K562 (cell line): ENCODE results near the gene CDH16. TPM values are rescaled to one million over a fixed set of nuclear protein-coding genes. Genes with fewer than 3 reads are reported as not detected.

ENCODE experiments used
- CBX3 ChIP-seq, 2 experiments: IDR thresholded peaks; 1 replicate in 1 of 2; 2 replicates in 1 of 2; pipeline ENCODE4 v1.6.1; 2012; ENCODE audit warnings: inconsistent platforms in 2 of 2, low read length in 2 of 2, borderline replicate concordance in 1 of 2, control low read depth in 1 of 2
- DIDO1 ChIP-seq: fragments of 450-650 bp; IDR thresholded peaks from 2 replicates; pipeline ENCODE4 v1.6.1; 2016; ENCODE audit warnings: low read depth, missing biosample characterization, missing genetic modification characterization
- FOXJ3 ChIP-seq: sonication (generic); formaldehyde crosslinking; IDR thresholded peaks from 2 replicates; pipeline ENCODE4 v1.4.0; 2020; ENCODE audit warnings: mild to moderate bottlenecking, missing genetic modification reagents
- IFI16 ChIP-seq: fragments of 250-450 bp; sonication (Bioruptor Pico); IDR thresholded peaks from 2 replicates; pipeline ENCODE4 v2.1.2; 2022; ENCODE audit warnings: mild to moderate bottlenecking, inconsistent platforms
- MITF ChIP-seq: IDR thresholded peaks from 2 replicates; pipeline ENCODE4 v1.6.1; 2014; ENCODE audit warnings: antibody characterized with exemption
- MXI1 ChIP-seq: IDR thresholded peaks from 2 replicates; pipeline ENCODE4 v1.6.1; 2011; ENCODE audit warnings: low read depth, mild to moderate bottlenecking, improper control_type of control experiment, low read length
- PCBP2 ChIP-seq: fragments of 200-400 bp; formaldehyde crosslinking; IDR thresholded peaks from 2 replicates; pipeline ENCODE4 v1.6.1; 2018; ENCODE audit warnings: low read length, low read depth, mild to moderate bottlenecking, moderate library complexity; ENCODE audit not compliant: poor library complexity, severe bottlenecking
- SIN3B ChIP-seq: fragments of 450-650 bp; IDR thresholded peaks from 2 replicates; pipeline ENCODE4 v1.6.1; 2017; ENCODE audit warnings: low read depth, mild to moderate bottlenecking, moderate library complexity
- SREBF1 ChIP-seq: fragments of 150-350 bp; IDR thresholded peaks from 2 replicates; pipeline ENCODE4 v1.6.1; 2014; ENCODE audit warnings: antibody characterized with exemption, low read depth, low read length, borderline replicate concordance
- SRF ChIP-seq, 2 experiments: fragments of 250-450, 450-650 bp in 1 of 2; sonication (Bioruptor Pico) in 1 of 2; sonication (generic) in 1 of 2; formaldehyde crosslinking; IDR thresholded peaks; 2 replicates each; pipeline versions ENCODE4 v1.5.0 to v1.5.1; 2020 to 2022; ENCODE audit warnings: mild to moderate bottlenecking in 1 of 2, missing genetic modification reagents in 1 of 2
- TAF1 ChIP-seq: IDR thresholded peaks from 2 replicates; pipeline ENCODE4 v1.6.1; 2011; ENCODE audit warnings: mild to moderate bottlenecking, low read length, moderate library complexity; ENCODE audit not compliant: insufficient read depth, control insufficient read depth, severe bottlenecking; ENCODE audit errors: extremely low read depth
- ZNF407 ChIP-seq: fragments of 450-650 bp; IDR thresholded peaks from 2 replicates; pipeline ENCODE4 v1.6.1; 2016; ENCODE audit warnings: low read depth
- ZNF586 ChIP-seq: fragments of 450-650 bp; formaldehyde crosslinking; conservative IDR thresholded peaks from 2 replicates; pipeline ENCODE4 v1.4.0; 2020; ENCODE audit warnings: mild to moderate bottlenecking, moderate library complexity
- polyA plus RNA-seq, 8 experiments: library from polyadenylated mRNA; depleted of rRNA in 4 of 8; stranded (reverse) in 5 of 8; unstranded in 3 of 8; fragments of >200 nt; fragmentation: Nextera tagmentation in 2 of 8; fragmentation: Illumina TruSeq in 1 of 8; extraction: Ambion mirVana in 2 of 8; extraction: Trizol in 1 of 8; gene quantifications; 2 replicates each; pipeline versions ENCODE4 v1.2.1 to v1.2.3, GENCODE V29; 2011 to 2014; ENCODE audit warnings: inconsistent platforms in 1 of 8, missing spikeins in 1 of 8
- total RNA-seq, 7 experiments: library from RNA; depleted of rRNA in 6 of 7; stranded (reverse); fragments of >200 nt in 6 of 7; fragmentation: Illumina TruSeq in 2 of 7; extraction: Trizol in 2 of 7; gene quantifications; 2 replicates each; pipeline versions ENCODE4 v1.2.1 to v1.2.3, GENCODE V29; 2011 to 2021; ENCODE audit warnings: low replicate concordance in 1 of 7
- TF ChIP-seq, protein P1 (sequence below): fragments of 450-650 bp; IDR thresholded peaks from 2 replicates; pipeline ENCODE4 v1.7.0; 2016; ENCODE audit warnings: borderline replicate concordance

The CDH16 gene
- total and polyA plus RNA-seq, 9 of the 15 experiments (the other 6 are each of a cell fraction or from before 2014, with no cell fraction given), result not detected

- TF ChIP-seq MITF (0 out of 2 replicates have a peak, but pooled peaks have one; percentile 8), PCBP2 (no peak), ZNF586 (CRISPR knock-in tag) (no peak), DIDO1 (tag) (peak; percentile 59; the same call in 1 of the 2 replicates), FOXJ3 (CRISPR knock-in tag) (no peak), SREBF1 (no peak), MXI1 (peak; percentile 79), CBX3 (IDR thresholded peaks at IDR 0.05; ENCODE audit: borderline replicate concordance in 1 of 2, low read length in 2 of 2) (peak in 1 of 2 experiments; percentile 65; a peak in 1 of 3 replicates), SRF (CRISPR knock-in tag; IDR thresholded peaks at IDR 0.05) (peak in 1 of 2 experiments; percentile 66; a peak in 2 of 4 replicates), TAF1 (peak; percentile 63), SIN3B (peak; percentile 83), ZNF407 (peak; percentile 96), IFI16 (CRISPR knock-in tag) (no peak)
- TF ChIP-seq, protein P1, sequence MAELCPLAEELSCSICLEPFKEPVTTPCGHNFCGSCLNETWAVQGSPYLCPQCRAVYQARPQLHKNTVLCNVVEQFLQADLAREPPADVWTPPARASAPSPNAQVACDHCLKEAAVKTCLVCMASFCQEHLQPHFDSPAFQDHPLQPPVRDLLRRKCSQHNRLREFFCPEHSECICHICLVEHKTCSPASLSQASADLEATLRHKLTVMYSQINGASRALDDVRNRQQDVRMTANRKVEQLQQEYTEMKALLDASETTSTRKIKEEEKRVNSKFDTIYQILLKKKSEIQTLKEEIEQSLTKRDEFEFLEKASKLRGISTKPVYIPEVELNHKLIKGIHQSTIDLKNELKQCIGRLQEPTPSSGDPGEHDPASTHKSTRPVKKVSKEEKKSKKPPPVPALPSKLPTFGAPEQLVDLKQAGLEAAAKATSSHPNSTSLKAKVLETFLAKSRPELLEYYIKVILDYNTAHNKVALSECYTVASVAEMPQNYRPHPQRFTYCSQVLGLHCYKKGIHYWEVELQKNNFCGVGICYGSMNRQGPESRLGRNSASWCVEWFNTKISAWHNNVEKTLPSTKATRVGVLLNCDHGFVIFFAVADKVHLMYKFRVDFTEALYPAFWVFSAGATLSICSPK, result no peak
These were observed 15.6 kb upstream of the CDH16 start, which contains the start of gene CIAO2B (continued) for GRCh38 chr16:66934138-66934838.
